ENCODE data around the gene ALOX5AP.

ALOX5AP gene

GRCh38 chr13:30719525-30719914 lies 15.8 kb upstream of the ALOX5AP start:
- TF ChIP-seq, protein P1, sequence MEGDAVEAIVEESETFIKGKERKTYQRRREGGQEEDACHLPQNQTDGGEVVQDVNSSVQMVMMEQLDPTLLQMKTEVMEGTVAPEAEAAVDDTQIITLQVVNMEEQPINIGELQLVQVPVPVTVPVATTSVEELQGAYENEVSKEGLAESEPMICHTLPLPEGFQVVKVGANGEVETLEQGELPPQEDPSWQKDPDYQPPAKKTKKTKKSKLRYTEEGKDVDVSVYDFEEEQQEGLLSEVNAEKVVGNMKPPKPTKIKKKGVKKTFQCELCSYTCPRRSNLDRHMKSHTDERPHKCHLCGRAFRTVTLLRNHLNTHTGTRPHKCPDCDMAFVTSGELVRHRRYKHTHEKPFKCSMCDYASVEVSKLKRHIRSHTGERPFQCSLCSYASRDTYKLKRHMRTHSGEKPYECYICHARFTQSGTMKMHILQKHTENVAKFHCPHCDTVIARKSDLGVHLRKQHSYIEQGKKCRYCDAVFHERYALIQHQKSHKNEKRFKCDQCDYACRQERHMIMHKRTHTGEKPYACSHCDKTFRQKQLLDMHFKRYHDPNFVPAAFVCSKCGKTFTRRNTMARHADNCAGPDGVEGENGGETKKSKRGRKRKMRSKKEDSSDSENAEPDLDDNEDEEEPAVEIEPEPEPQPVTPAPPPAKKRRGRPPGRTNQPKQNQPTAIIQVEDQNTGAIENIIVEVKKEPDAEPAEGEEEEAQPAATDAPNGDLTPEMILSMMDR (IDR thresholded peaks at IDR 0.05; ENCODE audit: control extremely low read depth, extremely low read depth, low read depth, missing control alignments), result no peak
- DNase-seq (ENCODE audit: extremely low spot score), result no peak
- ChIA-PET CTCF (interaction anchor here (0.9 to 1.7 kb wide), 2 partner anchors 17 to 24 kb away, joined by 3 to 4 read pairs; no protein-coding TSS in a partner anchor), POLR2A (no interaction called here)

DNA sequence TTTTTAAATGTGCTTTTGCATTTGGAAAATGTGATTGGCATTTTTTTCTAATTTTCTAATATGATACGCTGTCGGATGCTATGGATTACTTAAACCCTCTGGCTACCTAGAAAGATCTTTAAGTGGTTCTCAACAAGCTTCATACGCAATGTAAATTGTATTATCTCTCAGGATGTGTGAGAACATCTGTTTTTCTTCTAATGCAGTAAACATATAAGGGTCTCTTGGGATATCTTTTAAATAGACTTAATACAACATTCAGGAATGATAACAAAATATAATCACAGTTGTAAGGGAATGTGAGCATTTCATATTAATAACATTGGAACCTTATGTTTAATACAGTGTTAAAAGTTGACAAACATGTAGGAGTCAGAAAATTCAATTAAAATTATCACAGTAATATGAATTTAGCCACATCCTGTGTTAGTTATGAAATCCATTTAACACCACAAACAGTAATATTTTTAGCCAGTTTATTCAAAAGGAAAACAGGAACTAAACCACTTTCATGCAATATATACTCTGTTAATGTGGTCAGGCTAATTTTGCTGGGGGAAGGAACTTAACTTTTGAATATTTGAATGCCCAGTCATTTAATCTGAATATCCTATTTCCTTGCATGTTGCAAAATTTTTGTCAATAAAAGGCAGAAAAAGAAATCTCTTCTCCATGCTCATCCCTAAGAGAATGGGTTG lies 15.0 kb upstream of the ALOX5AP start:
- POLR2A ChIA-PET, result no interaction called here
- DNase-seq (ENCODE audit: extremely low spot score), result peak; percentile 57
- CTCF ChIA-PET, result interaction anchor here (1.7 kb wide), 1 partner anchor 17 kb away, joined by 4 read pairs; no protein-coding TSS in a partner anchor
- TF ChIP-seq, protein P1 (IDR thresholded peaks at IDR 0.05; ENCODE audit: control extremely low read depth, extremely low read depth, low read depth, missing control alignments), result no peak

- ChIA-PET POLR2A (no interaction called here), CTCF (interaction anchor here (1.1 to 1.3 kb wide), 2 partner anchors 11 to 51 kb away, joined by 3 to 5 read pairs; no protein-coding TSS in a partner anchor)
- TF ChIP-seq, protein P1 (IDR thresholded peaks at IDR 0.05; ENCODE audit: control extremely low read depth, extremely low read depth, low read depth, missing control alignments), result no peak
- no peak for DNase-seq (ENCODE audit: extremely low spot score)
These were observed 13.4 kb upstream of the ALOX5AP start for GRCh38 chr13:30721936-30722335.

GRCh38 chr13:30722361-30722760 lies 13.0 kb upstream of the ALOX5AP start:
- POLR2A ChIA-PET, result no interaction called here
- CTCF ChIA-PET, result interaction anchor here (1.1 to 1.3 kb wide), 2 partner anchors 11 to 51 kb away, joined by 3 to 5 read pairs; no protein-coding TSS in a partner anchor

GRCh38 chr13:30724778-30725177 lies 10.6 kb upstream of the ALOX5AP start:
- POLR2A ChIA-PET, result no interaction called here
- TF ChIP-seq, protein P1 (IDR thresholded peaks at IDR 0.05; ENCODE audit: control extremely low read depth, extremely low read depth, low read depth, missing control alignments), result no peak
- CTCF ChIA-PET, result interaction anchor here (1.9 kb wide), 1 partner anchor 8 kb away, joined by 7 read pairs; no protein-coding TSS in a partner anchor
- DNase-seq (ENCODE audit: extremely low spot score), result no peak

More at GRCh38 chr13:30722361-30722760, 13.0 kb upstream of the ALOX5AP start:
- DNase-seq (ENCODE audit: extremely low spot score), result no peak
- TF ChIP-seq, protein P1 (IDR thresholded peaks at IDR 0.05; ENCODE audit: control extremely low read depth, extremely low read depth, low read depth, missing control alignments), result no peak

DNA sequence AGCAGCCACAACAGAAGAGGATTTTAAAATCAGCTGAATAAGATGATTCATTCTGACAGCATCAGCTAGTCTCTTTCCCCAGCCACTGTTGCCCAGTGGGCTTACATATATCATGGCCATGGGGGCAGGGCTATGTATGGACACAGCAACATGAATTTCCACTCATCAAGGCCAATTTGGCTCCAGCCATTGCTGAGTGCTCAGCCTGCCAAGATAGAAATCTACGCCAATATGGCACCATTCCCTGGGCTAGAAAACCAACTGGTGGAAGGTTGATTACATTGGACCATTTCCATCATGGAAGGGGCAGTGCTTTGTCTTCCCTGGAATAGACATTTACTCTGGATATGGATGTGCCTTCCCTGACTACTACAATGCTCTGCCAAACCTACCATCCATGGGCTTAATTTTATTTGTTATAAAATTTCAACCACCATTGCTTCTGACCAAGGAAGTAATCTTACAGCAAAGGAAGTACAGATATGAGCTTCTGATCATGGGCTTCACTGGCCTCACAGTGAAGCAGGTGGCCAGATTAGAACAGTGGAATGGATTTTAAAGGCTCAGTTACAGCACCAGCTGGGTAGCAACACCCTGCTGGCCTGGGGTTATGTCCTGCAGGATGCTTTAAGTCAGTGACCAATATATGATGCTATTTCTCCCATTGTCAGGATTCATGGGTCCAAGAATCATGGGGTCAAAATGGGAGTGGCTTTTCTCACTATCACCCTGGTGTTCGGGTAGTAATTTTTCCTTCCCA lies 9.8 kb upstream of the ALOX5AP start:
- TF ChIP-seq, protein P1 (IDR thresholded peaks at IDR 0.05; ENCODE audit: control extremely low read depth, extremely low read depth, low read depth, missing control alignments), result no peak
- no peak for DNase-seq (ENCODE audit: extremely low spot score)
- POLR2A ChIA-PET, result no interaction called here
- CTCF ChIA-PET, result interaction anchor here (1.1 to 1.4 kb wide), 2 partner anchors 12 to 14 kb away, joined by 3 to 4 read pairs; no protein-coding TSS in a partner anchor

Data from GM10248 (cell line).